HEK293 (cell line): ENCODE measurements around the gene UHMK1.
A peak's percentile ranks its signal among the peaks of the same experiment; 100 is the strongest.

ENCODE experiments used
- CTCF ChIA-PET: fragments of 350-600 bp; formaldehyde crosslinking; extraction: SDS; loops from one replicate; lab custom pipeline; 2021; ENCODE audit warnings: antibody characterized with exemption; lab: Yijun Ruan, JAX
- POLR2A ChIA-PET: fragments of 300-600 bp; formaldehyde crosslinking; extraction: SDS; loops from one replicate; lab custom pipeline; 2020; ENCODE audit warnings: antibody characterized with exemption, inconsistent platforms; lab: Yijun Ruan, JAX
- H3K27ac ChIP-seq: fragments of 200-500 bp; sonication (Bioruptor generic); 2 replicates; pipeline ENCODE4 v1.5.1; 2014; ENCODE audit warnings: low read depth, low read length, control low read depth, inconsistent platforms; ENCODE audit errors: extremely low read depth
- H3K36me3 ChIP-seq, 2 experiments: fragments of 200-500 bp in 1 of 2; sonication (Bioruptor generic) in 1 of 2; 1 replicate in 1 of 2; 2 replicates in 1 of 2; pipeline ENCODE4 v1.5.1; 2014 to 2017; ENCODE audit warnings: inconsistent platforms in 2 of 2, low read length in 2 of 2; ENCODE audit not compliant: control insufficient read depth in 2 of 2, insufficient read depth in 1 of 2
- H3K4me1 ChIP-seq: fragments of 200-500 bp; sonication (Bioruptor generic); 2 replicates; pipeline ENCODE4 v1.5.1; 2014; ENCODE audit warnings: mild to moderate bottlenecking, low read length, inconsistent platforms; ENCODE audit not compliant: control insufficient read depth, insufficient read depth
- H3K4me3 ChIP-seq: 2 replicates; pipeline ENCODE4 v1.5.1; 2011; ENCODE audit warnings: low read depth, mild to moderate bottlenecking, control low read depth, low read length, moderate library complexity
- H3K9me3 ChIP-seq: fragments of 200-500 bp; sonication (Bioruptor generic); 2 replicates; pipeline ENCODE4 v1.5.1; 2014; ENCODE audit warnings: low read depth, low read length, inconsistent platforms; ENCODE audit not compliant: control insufficient read depth, insufficient read depth
- BCL11A ChIP-seq: fragments of 450-650 bp; formaldehyde crosslinking; IDR thresholded peaks from 2 replicates; pipeline ENCODE4 v1.5.1; 2016; ENCODE audit warnings: low read depth, missing biosample characterization, missing genetic modification characterization
- MZF1 ChIP-seq: fragments of 450-650 bp; formaldehyde crosslinking; IDR thresholded peaks from 2 replicates; pipeline ENCODE4 v1.5.1; 2017; ENCODE audit warnings: missing biosample characterization, missing genetic modification characterization, borderline replicate concordance
- OVOL3 ChIP-seq: fragments of 450-650 bp; formaldehyde crosslinking; IDR thresholded peaks from 2 replicates; pipeline ENCODE4 v1.5.1; 2016; ENCODE audit warnings: missing biosample characterization, missing genetic modification characterization
- RBAK ChIP-seq: fragments of 450-650 bp; formaldehyde crosslinking; IDR thresholded peaks from 2 replicates; pipeline ENCODE4 v1.5.1; 2016; ENCODE audit warnings: missing biosample characterization, missing genetic modification characterization
- ZBTB8A ChIP-seq: fragments of 450-650 bp; formaldehyde crosslinking; IDR thresholded peaks from 2 replicates; pipeline ENCODE4 v1.5.1; 2016; ENCODE audit warnings: missing biosample characterization, missing genetic modification characterization
- ZFP37 ChIP-seq: fragments of 450-650 bp; formaldehyde crosslinking; IDR thresholded peaks from 2 replicates; pipeline ENCODE4 v1.5.1; 2016; ENCODE audit warnings: missing biosample characterization, missing genetic modification characterization
- ZNF155 ChIP-seq: fragments of 450-650 bp; formaldehyde crosslinking; IDR thresholded peaks from 2 replicates; pipeline ENCODE4 v1.5.1; 2016; ENCODE audit warnings: missing biosample characterization, missing genetic modification characterization
- ZNF223 ChIP-seq: fragments of 450-650 bp; formaldehyde crosslinking; IDR thresholded peaks from 2 replicates; pipeline ENCODE4 v1.5.1; 2016; ENCODE audit warnings: missing biosample characterization, missing genetic modification characterization
- ZNF292 ChIP-seq: fragments of 450-650 bp; formaldehyde crosslinking; IDR thresholded peaks from 2 replicates; pipeline ENCODE4 v1.5.1; 2016; ENCODE audit warnings: low read depth, missing biosample characterization, missing genetic modification characterization, borderline replicate concordance
- ZNF302 ChIP-seq: fragments of 450-650 bp; formaldehyde crosslinking; IDR thresholded peaks from 2 replicates; pipeline ENCODE4 v1.5.1; 2016; ENCODE audit warnings: missing biosample characterization, missing genetic modification characterization, low read depth
- ZNF404 ChIP-seq: fragments of 450-650 bp; formaldehyde crosslinking; IDR thresholded peaks from 2 replicates; pipeline ENCODE4 v1.5.1; 2017; ENCODE audit warnings: missing biosample characterization, missing genetic modification characterization
- ZNF433 ChIP-seq: fragments of 450-650 bp; formaldehyde crosslinking; IDR thresholded peaks from 2 replicates; pipeline ENCODE4 v1.5.1; 2016; ENCODE audit warnings: missing biosample characterization, missing genetic modification characterization, low read depth
- ZNF510 ChIP-seq: fragments of 450-650 bp; formaldehyde crosslinking; IDR thresholded peaks from 2 replicates; pipeline ENCODE4 v1.5.1; 2018; ENCODE audit warnings: mild to moderate bottlenecking, missing genetic modification characterization, missing biosample characterization; ENCODE audit not compliant: insufficient replicate concordance
- ZNF555 ChIP-seq: fragments of 450-650 bp; formaldehyde crosslinking; conservative IDR thresholded peaks from 2 replicates; pipeline ENCODE4 v1.5.1; 2017; ENCODE audit warnings: missing biosample characterization, mild to moderate bottlenecking, missing genetic modification characterization, inconsistent platforms
- ZNF571 ChIP-seq: fragments of 450-650 bp; formaldehyde crosslinking; IDR thresholded peaks from 2 replicates; pipeline ENCODE4 v1.5.0; 2017; ENCODE audit warnings: missing biosample characterization, missing genetic modification characterization
- ZNF623 ChIP-seq: fragments of 450-650 bp; formaldehyde crosslinking; IDR thresholded peaks from 2 replicates; pipeline ENCODE4 v1.5.1; 2016; ENCODE audit warnings: missing biosample characterization, missing genetic modification characterization
- ZXDB ChIP-seq: fragments of 450-650 bp; formaldehyde crosslinking; IDR thresholded peaks from 2 replicates; pipeline ENCODE4 v1.5.1; 2016; ENCODE audit warnings: missing biosample characterization, missing genetic modification characterization
- TF ChIP-seq, protein P1 (sequence below): fragments of 450-650 bp; formaldehyde crosslinking; IDR thresholded peaks from 2 replicates; pipeline ENCODE4 v1.5.1; 2016; ENCODE audit warnings: missing biosample characterization, missing genetic modification characterization
- TF ChIP-seq, protein P2 (sequence below): fragments of 450-650 bp; formaldehyde crosslinking; conservative IDR thresholded peaks from 2 replicates; pipeline ENCODE4 v1.5.1; 2016; ENCODE audit warnings: low read depth, missing biosample characterization, missing genetic modification characterization
- TF ChIP-seq, protein P3 (sequence below): fragments of 450-650 bp; formaldehyde crosslinking; IDR thresholded peaks from 2 replicates; pipeline ENCODE4 v1.5.1; 2016; ENCODE audit warnings: missing biosample characterization, missing genetic modification characterization
- TF ChIP-seq, protein P4 (sequence below): fragments of 450-650 bp; formaldehyde crosslinking; IDR thresholded peaks from 2 replicates; pipeline ENCODE4 v1.5.1; 2016; ENCODE audit warnings: missing biosample characterization, missing genetic modification characterization

UHMK1 gene

DNA sequence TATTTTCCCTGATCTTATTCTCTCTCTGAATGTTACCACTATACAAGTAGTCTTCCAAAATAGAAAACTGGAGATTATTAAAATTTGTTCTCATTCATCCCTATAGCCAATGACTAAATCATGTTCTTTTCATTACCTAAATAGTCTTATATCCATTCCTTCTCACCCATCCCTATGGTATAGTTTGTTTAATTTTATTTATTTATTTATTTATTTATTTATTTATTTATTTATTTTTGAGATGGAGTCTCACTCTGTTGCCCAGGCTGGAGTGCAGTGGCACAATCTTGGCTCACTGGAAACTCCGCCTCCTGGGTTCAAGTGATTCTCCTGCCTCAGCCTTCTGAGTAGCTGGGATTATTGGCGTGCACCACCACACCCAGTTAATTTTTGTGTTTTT is 35.2 kb upstream of the UHMK1 start (continued):
- TF ChIP-seq ZNF433 (peak; percentile 92), ZFP37 (tag by site-specific recombination) (peak; percentile 94), ZNF292 (peak; percentile 85; the same call in 1 of the 2 replicates), RBAK (tag by site-specific recombination) (0 out of 2 replicates have a peak, but pooled peaks have one; percentile 47), ZBTB8A (tag by site-specific recombination) (peak; percentile 88), ZNF404 (tag by site-specific recombination) (peak; percentile 88), ZXDB (tag by site-specific recombination) (peak; percentile 88), ZNF623 (tag by site-specific recombination) (peak; percentile 85), MZF1 (tag by site-specific recombination) (peak; percentile 23; the same call in 1 of the 2 replicates), OVOL3 (tag by site-specific recombination) (0 out of 2 replicates have a peak, but pooled peaks have one; percentile 49), ZNF302 (0 out of 2 replicates have a peak, but pooled peaks have one; percentile 18), ZNF223 (tag by site-specific recombination) (peak; percentile 77), ZNF510 (peak; percentile 92), BCL11A (tag by site-specific recombination) (0 out of 2 replicates have a peak, but pooled peaks have one; percentile 32), ZNF555 (peak; percentile 99)
- TF ChIP-seq, protein P1, sequence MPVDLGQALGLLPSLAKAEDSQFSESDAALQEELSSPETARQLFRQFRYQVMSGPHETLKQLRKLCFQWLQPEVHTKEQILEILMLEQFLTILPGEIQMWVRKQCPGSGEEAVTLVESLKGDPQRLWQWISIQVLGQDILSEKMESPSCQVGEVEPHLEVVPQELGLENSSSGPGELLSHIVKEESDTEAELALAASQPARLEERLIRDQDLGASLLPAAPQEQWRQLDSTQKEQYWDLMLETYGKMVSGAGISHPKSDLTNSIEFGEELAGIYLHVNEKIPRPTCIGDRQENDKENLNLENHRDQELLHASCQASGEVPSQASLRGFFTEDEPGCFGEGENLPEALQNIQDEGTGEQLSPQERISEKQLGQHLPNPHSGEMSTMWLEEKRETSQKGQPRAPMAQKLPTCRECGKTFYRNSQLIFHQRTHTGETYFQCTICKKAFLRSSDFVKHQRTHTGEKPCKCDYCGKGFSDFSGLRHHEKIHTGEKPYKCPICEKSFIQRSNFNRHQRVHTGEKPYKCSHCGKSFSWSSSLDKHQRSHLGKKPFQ (tag by site-specific recombination): 0 out of 2 replicates have a peak, but pooled peaks have one; percentile 28
- TF ChIP-seq, protein P2, sequence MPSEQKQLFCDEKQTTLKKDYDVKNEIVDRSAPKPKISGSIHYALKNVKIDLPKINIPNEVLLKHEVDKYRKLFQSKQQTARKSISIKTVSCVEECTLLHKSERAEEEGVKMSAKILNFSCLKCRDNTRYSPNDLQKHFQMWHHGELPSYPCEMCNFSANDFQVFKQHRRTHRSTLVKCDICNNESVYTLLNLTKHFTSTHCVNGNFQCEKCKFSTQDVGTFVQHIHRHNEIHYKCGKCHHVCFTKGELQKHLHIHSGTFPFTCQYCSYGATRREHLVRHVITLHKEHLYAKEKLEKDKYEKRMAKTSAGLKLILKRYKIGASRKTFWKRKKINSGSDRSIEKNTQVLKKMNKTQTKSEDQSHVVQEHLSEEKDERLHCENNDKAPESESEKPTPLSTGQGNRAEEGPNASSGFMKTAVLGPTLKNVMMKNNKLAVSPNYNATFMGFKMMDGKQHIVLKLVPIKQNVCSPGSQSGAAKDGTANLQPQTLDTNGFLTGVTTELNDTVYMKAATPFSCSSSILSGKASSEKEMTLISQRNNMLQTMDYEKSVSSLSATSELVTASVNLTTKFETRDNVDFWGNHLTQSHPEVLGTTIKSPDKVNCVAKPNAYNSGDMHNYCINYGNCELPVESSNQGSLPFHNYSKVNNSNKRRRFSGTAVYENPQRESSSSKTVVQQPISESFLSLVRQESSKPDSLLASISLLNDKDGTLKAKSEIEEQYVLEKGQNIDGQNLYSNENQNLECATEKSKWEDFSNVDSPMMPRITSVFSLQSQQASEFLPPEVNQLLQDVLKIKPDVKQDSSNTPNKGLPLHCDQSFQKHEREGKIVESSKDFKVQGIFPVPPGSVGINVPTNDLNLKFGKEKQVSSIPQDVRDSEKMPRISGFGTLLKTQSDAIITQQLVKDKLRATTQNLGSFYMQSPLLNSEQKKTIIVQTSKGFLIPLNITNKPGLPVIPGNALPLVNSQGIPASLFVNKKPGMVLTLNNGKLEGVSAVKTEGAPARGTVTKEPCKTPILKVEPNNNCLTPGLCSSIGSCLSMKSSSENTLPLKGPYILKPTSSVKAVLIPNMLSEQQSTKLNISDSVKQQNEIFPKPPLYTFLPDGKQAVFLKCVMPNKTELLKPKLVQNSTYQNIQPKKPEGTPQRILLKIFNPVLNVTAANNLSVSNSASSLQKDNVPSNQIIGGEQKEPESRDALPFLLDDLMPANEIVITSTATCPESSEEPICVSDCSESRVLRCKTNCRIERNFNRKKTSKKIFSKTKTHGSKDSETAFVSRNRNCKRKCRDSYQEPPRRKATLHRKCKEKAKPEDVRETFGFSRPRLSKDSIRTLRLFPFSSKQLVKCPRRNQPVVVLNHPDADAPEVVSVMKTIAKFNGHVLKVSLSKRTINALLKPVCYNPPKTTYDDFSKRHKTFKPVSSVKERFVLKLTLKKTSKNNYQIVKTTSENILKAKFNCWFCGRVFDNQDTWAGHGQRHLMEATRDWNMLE: peak; percentile 95
- TF ChIP-seq, protein P3, sequence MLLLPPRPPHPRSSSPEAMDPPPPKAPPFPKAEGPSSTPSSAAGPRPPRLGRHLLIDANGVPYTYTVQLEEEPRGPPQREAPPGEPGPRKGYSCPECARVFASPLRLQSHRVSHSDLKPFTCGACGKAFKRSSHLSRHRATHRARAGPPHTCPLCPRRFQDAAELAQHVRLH (tag by site-specific recombination): peak; percentile 83; the same call in 1 of the 2 replicates

DNA sequence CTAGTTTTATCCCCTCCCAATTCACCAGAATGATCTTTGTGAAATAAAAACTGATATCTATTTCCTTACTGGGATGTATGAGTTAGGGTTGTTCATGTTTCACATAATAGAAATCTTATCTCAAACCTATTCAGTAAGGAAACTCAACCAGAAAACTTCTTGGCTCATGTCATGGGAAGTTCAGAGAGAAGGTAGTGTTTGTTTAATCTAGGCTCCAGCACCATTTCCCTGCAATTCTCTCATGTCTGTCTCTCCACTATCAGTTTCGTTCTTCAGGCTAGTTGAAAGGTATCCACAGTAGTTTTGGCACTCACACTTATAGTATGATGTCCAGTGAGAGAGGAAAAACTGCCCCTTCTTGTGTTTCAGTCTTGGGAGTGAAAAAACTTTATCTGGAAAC is 34.6 kb upstream of the UHMK1 start:
- CTCF ChIA-PET: no interaction called here

More for the DNA sequence above, 34.6 kb upstream of the UHMK1 start:
- Histone ChIP-seq H3K9me3 (no peaks in the 10 kb centered on the region), H3K4me1 (no peaks in the 10 kb centered on the region), H3K4me3 (no peak overlapping the region), H3K36me3 (no peaks in the 10 kb centered on the region), H3K27ac (no peak overlapping the region)
- TF ChIP-seq, protein P4, sequence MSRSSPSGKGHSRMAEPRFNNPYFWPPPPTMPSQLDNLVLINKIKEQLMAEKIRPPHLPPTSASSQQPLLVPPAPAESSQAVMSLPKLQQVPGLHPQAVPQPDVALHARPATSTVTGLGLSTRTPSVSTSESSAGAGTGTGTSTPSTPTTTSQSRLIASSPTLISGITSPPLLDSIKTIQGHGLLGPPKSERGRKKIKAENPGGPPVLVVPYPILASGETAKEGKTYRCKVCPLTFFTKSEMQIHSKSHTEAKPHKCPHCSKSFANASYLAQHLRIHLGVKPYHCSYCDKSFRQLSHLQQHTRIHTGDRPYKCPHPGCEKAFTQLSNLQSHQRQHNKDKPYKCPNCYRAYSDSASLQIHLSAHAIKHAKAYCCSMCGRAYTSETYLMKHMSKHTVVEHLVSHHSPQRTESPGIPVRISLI (tag by site-specific recombination): no peak
- TF ChIP-seq MZF1 (tag by site-specific recombination): no peak
- TF ChIP-seq ZNF571 (tag by site-specific recombination): no peak
- no peak for TF ChIP-seq ZNF155
- POLR2A ChIA-PET: no interaction called here
